SU-DHL-6 (cell line): ENCODE measurements around the gene RASSF3.

ENCODE experiments used
- H2AFZ ChIP-seq: fragments of 200-600 bp; sonication (generic); 2 replicates; pipeline ENCODE4 v1.6.1; 2014; ENCODE audit warnings: low read depth, mild to moderate bottlenecking, moderate library complexity, mixed read lengths, antibody characterized with exemption, low read length; ENCODE audit not compliant: severe bottlenecking
- H3F3A ChIP-seq: fragments of 200-600 bp; shearing (Covaris generic); 2 replicates; pipeline ENCODE4 v1.6.0; 2016; ENCODE audit warnings: antibody characterized with exemption, mild to moderate bottlenecking; ENCODE audit not compliant: insufficient read depth
- H3K27ac ChIP-seq: fragments of 200-600 bp; sonication (generic); 2 replicates; pipeline ENCODE4 v1.5.1; 2016; ENCODE audit warnings: low read depth, mild to moderate bottlenecking, low read length, moderate library complexity, mixed read lengths
- H3K27me3 ChIP-seq: fragments of 200-600 bp; sonication (generic), shearing (Covaris generic); 2 replicates; pipeline ENCODE4 v1.6.0; 2014; ENCODE audit warnings: mild to moderate bottlenecking, low read length
- H3K36me3 ChIP-seq: fragments of 200-600 bp; sonication (generic); 2 replicates; pipeline ENCODE4 v1.6.1; 2014; ENCODE audit warnings: mild to moderate bottlenecking, low read length, mixed read lengths
- H3K4me2 ChIP-seq: fragments of 300-600, 200-600 bp; shearing (Covaris generic), sonication (generic); 2 replicates; pipeline ENCODE4 v1.6.0; 2014; ENCODE audit warnings: low read length, low read depth, mild to moderate bottlenecking; ENCODE audit not compliant: poor library complexity, severe bottlenecking
- H3K4me3 ChIP-seq: fragments of 200-600 bp; sonication (generic); 2 replicates; pipeline ENCODE4 v1.5.1; 2014; ENCODE audit warnings: antibody characterized with exemption, low read length, mild to moderate bottlenecking, mixed read lengths; ENCODE audit not compliant: insufficient read depth, poor library complexity, severe bottlenecking
- H3K79me2 ChIP-seq: fragments of 200-600 bp; sonication (generic); 2 replicates; pipeline ENCODE4 v1.6.1; 2014; ENCODE audit warnings: mild to moderate bottlenecking, low read length, moderate library complexity; ENCODE audit not compliant: insufficient read depth
- H3K9ac ChIP-seq: fragments of 200-600 bp; sonication (generic); 2 replicates; pipeline ENCODE4 v1.7.0; 2014; ENCODE audit warnings: mild to moderate bottlenecking, low read length
- H3K9me2 ChIP-seq: fragments of 200-600 bp; sonication (generic); replicated peaks from 2 replicates; pipeline ENCODE4 v1.6.1; 2014; ENCODE audit warnings: low read length; ENCODE audit not compliant: insufficient read depth
- H3K9me3 ChIP-seq: fragments of 200-600 bp; sonication (generic); 2 replicates; pipeline ENCODE4 v1.6.1; 2014; ENCODE audit warnings: low read length, mixed read lengths; ENCODE audit not compliant: insufficient read depth
- H4K20me1 ChIP-seq: fragments of 200-600 bp; sonication (generic); 2 replicates; pipeline ENCODE4 v1.6.1; 2014; ENCODE audit warnings: low read depth, mild to moderate bottlenecking, antibody characterized with exemption, low read length, moderate library complexity, mixed read lengths
- EZH2phosphoT487 ChIP-seq: fragments of 200-600 bp; sonication (generic), shearing (Covaris generic); conservative IDR thresholded peaks from 2 replicates; pipeline ENCODE4 v1.6.1; 2018; ENCODE audit warnings: mild to moderate bottlenecking, antibody characterized with exemption, low read length, moderate library complexity, mixed read lengths
- TF ChIP-seq, protein P1 (sequence below): fragments of 200-600 bp; sonication (generic); IDR thresholded peaks from one replicate; pipeline ENCODE4 v1.5.1; 2017; ENCODE audit warnings: antibody characterized with exemption, mild to moderate bottlenecking, low read length, moderate library complexity; ENCODE audit not compliant: insufficient read depth, poor library complexity, severe bottlenecking

RASSF3 gene

GRCh38 chr12:64745259-64745807, 135.0 kb downstream of the RASSF3 start:
- H3K9ac ChIP-seq: no peak overlapping the region
- no peak for TF ChIP-seq EZH2phosphoT487
- TF ChIP-seq, protein P1, sequence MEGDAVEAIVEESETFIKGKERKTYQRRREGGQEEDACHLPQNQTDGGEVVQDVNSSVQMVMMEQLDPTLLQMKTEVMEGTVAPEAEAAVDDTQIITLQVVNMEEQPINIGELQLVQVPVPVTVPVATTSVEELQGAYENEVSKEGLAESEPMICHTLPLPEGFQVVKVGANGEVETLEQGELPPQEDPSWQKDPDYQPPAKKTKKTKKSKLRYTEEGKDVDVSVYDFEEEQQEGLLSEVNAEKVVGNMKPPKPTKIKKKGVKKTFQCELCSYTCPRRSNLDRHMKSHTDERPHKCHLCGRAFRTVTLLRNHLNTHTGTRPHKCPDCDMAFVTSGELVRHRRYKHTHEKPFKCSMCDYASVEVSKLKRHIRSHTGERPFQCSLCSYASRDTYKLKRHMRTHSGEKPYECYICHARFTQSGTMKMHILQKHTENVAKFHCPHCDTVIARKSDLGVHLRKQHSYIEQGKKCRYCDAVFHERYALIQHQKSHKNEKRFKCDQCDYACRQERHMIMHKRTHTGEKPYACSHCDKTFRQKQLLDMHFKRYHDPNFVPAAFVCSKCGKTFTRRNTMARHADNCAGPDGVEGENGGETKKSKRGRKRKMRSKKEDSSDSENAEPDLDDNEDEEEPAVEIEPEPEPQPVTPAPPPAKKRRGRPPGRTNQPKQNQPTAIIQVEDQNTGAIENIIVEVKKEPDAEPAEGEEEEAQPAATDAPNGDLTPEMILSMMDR: no peak
- H3K4me3 ChIP-seq: no peak overlapping the region
- no peaks in the 10 kb centered on the region for H3K79me2 ChIP-seq
- H3K27me3 ChIP-seq: no peaks in the 10 kb centered on the region
- H3K4me2 ChIP-seq: no peak overlapping the region
- peaks cover 11% of the 10 kb centered on the region; the same call in 1 of the 2 replicates for H3K36me3 ChIP-seq
- H3K9me2 ChIP-seq: no peaks in the 10 kb centered on the region
- no peaks in the 10 kb centered on the region for H3K9me3 ChIP-seq
- H2AFZ ChIP-seq: no peak overlapping the region
- no peak overlapping the region for H3K27ac ChIP-seq
- H3F3A ChIP-seq: no peaks in the 10 kb centered on the region
- H4K20me1 ChIP-seq: no peaks in the 10 kb centered on the region

DNA sequence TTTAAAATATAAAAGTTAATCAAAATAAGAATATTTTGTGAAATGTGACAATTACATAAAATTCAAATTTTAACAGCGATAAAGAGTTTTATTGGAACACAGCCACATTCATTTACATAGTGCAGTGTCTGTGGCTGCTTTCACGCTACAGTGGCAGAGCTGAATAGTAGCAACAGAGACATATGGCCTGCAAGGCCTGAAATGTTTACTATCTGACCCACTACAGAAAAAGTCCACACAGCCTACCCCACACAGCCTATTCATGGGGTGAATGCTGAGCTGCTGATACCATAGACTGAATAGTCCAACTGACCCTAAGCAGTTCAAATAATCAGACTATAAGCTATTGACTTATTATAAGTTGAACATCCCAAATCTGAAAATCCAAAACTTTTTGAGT, 135.7 kb downstream of the RASSF3 start:
- H3K36me3 ChIP-seq: peaks cover 11% of the 10 kb centered on the region; the same call in 1 of the 2 replicates
- H3K9me3 ChIP-seq: no peaks in the 10 kb centered on the region
- no peaks in the 10 kb centered on the region for H3K9me2 ChIP-seq
- no peak overlapping the region for H3K4me3 ChIP-seq
- H3F3A ChIP-seq: no peaks in the 10 kb centered on the region
- no peaks in the 10 kb centered on the region for H3K79me2 ChIP-seq
- H2AFZ ChIP-seq: no peak overlapping the region
- no peaks in the 10 kb centered on the region for H3K27me3 ChIP-seq
- TF ChIP-seq EZH2phosphoT487: no peak
- TF ChIP-seq, protein P1: no peak
- no peak overlapping the region for H3K27ac ChIP-seq
- H4K20me1 ChIP-seq: no peaks in the 10 kb centered on the region
- H3K4me2 ChIP-seq: no peak overlapping the region
- H3K9ac ChIP-seq: no peak overlapping the region

GRCh38 chr12:64746663-64747062, 136.4 kb downstream of the RASSF3 start:
- Histone ChIP-seq H3K27me3 (no peaks in the 10 kb centered on the region), H2AFZ (no peak overlapping the region), H3K27ac (no peak overlapping the region), H3K79me2 (no peaks in the 10 kb centered on the region), H3K36me3 (peaks cover 14% of the 10 kb centered on the region; the same call in 1 of the 2 replicates), H3K4me3 (no peak overlapping the region), H3K9me2 (no peaks in the 10 kb centered on the region), H3K9me3 (no peaks in the 10 kb centered on the region), H3K9ac (no peak overlapping the region), H3K4me2 (no peak overlapping the region), H4K20me1 (no peaks in the 10 kb centered on the region), H3F3A (no peaks in the 10 kb centered on the region)
- TF ChIP-seq, protein P1: no peak
- TF ChIP-seq EZH2phosphoT487: no peak
